Non-pigmented ciliary epithelial cell (primary cell): ENCODE data around the gene SRGAP1.
"Not testable (repeated sequence)": the region's sequence is repeated elsewhere in the genome, so short reads cannot be mapped to it uniquely, and the experiment has no call there.

Experiments
- DNase-seq: peaks from one replicate; pipeline ENCODE4 v3.0.0-alpha.2; 2010; ENCODE audit warnings: low read depth

SRGAP1 gene

GRCh38 chr12:64085996-64086395 lies 241.5 kb downstream of the SRGAP1 start:
- no peak for DNase-seq

GRCh38 chr12:64086946-64087345 lies 242.4 kb downstream of the SRGAP1 start:
- no peak for DNase-seq

- DNase-seq = no peak
Measured at GRCh38 chr12:64087761-64088160, 243.3 kb downstream of the SRGAP1 start.

- DNase-seq = peak; percentile 93
Measured at GRCh38 chr12:64088431-64089349, 244.2 kb downstream of the SRGAP1 start.

GRCh38 chr12:64090047-64090446 lies 245.5 kb downstream of the SRGAP1 start:
- DNase-seq = no peak

- no peak for DNase-seq
Measured at GRCh38 chr12:64091186-64091585, 246.7 kb downstream of the SRGAP1 start.

GRCh38 chr12:64092507-64093196 lies 248.2 kb downstream of the SRGAP1 start:
- DNase-seq = no peak

GRCh38 chr12:64093689-64094088 lies 249.2 kb downstream of the SRGAP1 start:
- no peak for DNase-seq

- DNase-seq = no peak
Measured at GRCh38 chr12:64097366-64098105, 253.0 kb downstream of the SRGAP1 start.

GRCh38 chr12:64098709-64099354 lies 254.3 kb downstream of the SRGAP1 start:
- no peak for DNase-seq

- DNase-seq = peak; percentile 81
Measured at GRCh38 chr12:64099397-64099796, 254.9 kb downstream of the SRGAP1 start.

- DNase-seq = no peak
Measured at GRCh38 chr12:64102339-64102738, 257.8 kb downstream of the SRGAP1 start.

GRCh38 chr12:64103825-64104740 lies 259.6 kb downstream of the SRGAP1 start:
- no peak for DNase-seq

- DNase-seq = no peak
Measured at GRCh38 chr12:64105026-64105425, 260.5 kb downstream of the SRGAP1 start.

- no peak for DNase-seq
Measured at GRCh38 chr12:64107776-64108175, 263.3 kb downstream of the SRGAP1 start.

GRCh38 chr12:64109706-64110105 lies 265.2 kb downstream of the SRGAP1 start:
- DNase-seq = no peak

- DNase-seq = no peak
Measured at GRCh38 chr12:64110864-64111263, 266.4 kb downstream of the SRGAP1 start.

GRCh38 chr12:64116969-64117368 lies 272.5 kb downstream of the SRGAP1 start:
- DNase-seq = no peak

- no peak for DNase-seq
Measured at GRCh38 chr12:64120568-64120967, 276.1 kb downstream of the SRGAP1 start.

GRCh38 chr12:64121086-64121485 lies 276.6 kb downstream of the SRGAP1 start:
- not testable (repeated sequence) for DNase-seq

GRCh38 chr12:64122154-64122553 lies 277.7 kb downstream of the SRGAP1 start:
- DNase-seq = no peak
